GM18858 (cell line): Measurements from ENCODE around the gene EXOSC5.
"Not testable (repeated sequence)": the region's sequence is repeated elsewhere in the genome, so short reads cannot be mapped to it uniquely, and the experiment has no call there.

ENCODE experiments used
- ATAC-seq: cut with Tn5 transposase; IDR thresholded peaks from one replicate; pipeline ENCODE4 v1.9.1; 2021; ENCODE audit not compliant: unreplicated experiment

The EXOSC5 gene

DNA sequence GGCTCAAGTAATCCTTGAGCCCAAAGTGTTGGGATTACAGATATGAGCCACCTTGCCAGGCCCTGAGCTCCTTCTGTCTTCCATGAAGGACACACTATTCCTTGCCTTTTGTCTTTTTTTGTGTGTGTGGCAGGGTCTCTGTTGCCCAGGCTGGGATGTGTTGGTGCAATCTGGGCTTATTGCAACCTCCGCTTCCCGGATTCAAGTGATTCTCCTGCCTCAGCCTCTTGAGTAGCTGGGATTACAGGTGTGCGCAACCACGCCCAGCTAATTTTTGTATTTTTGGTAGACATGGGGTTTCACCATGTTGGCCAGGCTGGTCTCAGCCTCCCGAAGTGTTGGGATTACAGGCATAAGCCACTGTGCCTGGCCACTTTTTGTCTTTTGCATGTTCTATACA, 11.7 kb upstream of the EXOSC5 start:
- ATAC-seq, result not testable (repeated sequence)

DNA sequence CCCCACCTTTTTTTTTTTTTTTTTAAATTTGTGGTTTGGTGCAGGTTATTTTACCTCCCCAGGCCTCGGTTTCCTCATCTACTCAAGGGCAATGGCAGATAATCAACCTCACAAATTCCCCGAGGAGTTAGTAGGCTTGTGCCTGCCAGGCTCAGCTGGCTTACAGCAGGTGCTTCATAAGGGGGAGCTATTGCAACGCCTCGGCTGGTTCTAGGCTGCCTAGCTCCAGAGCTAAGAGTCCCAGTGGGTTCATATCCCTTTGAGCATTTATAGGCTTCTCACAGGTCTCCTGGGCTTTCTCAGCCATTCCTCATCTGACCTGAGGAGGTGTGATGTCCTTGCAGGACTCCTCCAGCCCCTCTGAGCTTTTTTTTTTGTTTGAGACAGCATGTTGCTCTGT, 11.1 kb upstream of the EXOSC5 start:
- no peak for ATAC-seq

DNA sequence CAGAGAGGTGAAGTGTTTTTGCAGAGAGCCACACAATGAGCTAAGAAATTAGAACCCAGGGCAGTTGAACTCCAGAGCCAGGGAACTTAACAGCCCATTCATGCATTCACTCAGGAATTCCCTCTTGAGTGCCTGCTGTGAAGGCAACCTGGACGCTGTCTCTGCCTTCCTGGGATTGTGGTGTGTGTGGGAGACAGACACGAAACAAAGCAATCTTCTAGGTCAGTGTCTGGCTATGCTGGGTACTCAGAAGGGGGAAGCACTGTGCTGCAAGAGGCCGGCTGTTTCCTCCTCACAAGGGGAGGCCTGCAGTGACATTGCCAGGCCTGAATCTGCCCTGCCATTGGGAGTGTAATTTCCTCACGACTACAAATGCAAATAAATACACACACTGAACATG, 10.1 kb upstream of the EXOSC5 start:
- no peak for ATAC-seq

DNA sequence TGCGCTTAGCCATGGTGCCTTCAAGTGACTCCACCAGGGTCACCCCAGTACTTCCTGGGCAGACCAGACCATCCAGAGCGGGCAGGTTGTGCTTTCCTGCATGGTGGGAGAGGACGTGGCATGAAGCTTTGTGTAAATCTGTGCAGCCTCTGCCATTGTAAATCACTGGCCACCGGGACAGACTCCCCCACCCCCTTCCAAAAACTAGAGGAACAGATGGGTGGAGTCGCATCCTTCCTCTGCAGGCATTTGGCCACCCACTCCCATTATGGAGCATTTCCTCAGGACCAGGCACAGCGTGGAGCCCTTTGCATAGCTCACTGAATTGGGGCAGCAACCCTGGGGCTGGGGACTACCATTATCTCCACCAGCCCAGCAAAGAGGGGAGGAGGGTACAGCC, 8.6 kb upstream of the EXOSC5 start:
- ATAC-seq, result no peak

DNA sequence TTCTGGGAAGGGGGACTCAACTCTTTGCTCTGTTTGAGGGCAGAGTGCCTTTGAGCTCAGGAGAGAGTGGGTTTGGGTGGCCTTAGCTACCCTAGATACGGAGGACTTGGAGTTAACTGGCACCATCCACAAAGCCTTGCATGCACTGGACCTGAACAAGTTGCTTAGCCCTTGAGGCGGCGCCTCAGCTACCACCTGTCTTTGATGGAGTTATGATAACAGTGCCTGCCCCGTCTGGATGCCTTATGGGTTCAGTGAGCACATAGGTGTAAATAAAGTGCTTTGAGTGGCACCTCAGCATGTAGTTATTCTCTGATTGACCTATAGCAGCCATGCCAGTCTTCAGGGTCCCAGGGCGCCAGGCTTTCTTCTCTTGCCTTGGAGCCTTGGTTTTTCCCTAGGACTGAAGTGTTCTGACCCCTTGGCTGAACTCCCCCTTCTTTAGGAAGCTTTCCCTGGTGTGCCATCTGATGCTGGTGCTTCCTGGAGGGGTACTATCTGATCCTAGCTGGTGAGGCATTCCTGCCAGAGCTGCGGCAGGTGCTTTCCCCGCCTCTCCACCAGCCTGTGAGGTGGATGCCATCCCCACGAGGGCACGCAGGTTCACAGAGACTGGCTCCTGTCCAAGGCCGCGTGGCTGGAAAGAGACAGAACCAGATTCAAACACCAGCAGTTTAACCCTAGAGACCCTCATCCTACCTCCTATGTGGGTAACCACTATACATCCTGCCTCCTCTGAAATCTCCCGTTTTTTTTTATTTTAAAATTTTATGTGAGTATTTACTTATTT, 6.2 kb upstream of the EXOSC5 start:
- ATAC-seq, result no peak

DNA sequence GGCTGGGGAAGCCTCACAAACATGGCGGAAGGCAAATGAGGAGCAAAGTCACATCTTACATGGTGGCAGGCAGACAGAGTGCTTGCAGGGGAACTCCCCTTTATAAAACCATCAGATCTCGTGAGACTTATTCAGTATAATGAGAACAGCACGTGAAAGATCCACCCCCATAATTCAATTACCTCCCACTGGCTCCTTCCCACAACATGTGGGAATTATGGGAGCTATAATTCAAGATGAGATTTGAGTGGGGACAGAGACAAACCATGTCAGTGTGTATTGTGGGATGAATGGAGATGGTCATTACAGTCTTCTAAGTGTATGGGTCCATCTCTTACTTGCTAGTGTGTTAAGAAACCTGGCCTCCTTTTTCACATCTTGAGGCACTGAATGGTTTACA, 4.9 kb upstream of the EXOSC5 start:
- no peak for ATAC-seq

DNA sequence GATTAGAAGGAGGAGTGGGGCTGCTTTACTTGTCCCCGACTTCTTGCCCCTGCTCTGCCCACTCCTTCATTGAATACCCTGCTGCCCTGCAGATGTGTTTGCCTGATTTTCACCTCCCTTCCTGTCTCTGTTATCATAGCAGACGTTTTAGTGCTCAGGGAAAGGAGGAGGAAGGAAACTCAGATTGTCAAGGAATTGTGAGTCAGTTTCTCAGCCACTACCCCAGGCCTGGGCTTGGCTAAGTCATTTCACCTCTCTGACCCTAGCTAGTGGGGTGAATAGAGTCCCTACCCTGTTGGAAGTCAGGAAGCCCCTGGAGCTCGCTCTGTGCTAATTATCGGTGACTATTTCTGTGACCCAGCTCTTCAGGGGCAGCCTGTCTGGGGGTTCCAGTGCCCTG, 4.3 kb upstream of the EXOSC5 start:
- no peak for ATAC-seq

DNA sequence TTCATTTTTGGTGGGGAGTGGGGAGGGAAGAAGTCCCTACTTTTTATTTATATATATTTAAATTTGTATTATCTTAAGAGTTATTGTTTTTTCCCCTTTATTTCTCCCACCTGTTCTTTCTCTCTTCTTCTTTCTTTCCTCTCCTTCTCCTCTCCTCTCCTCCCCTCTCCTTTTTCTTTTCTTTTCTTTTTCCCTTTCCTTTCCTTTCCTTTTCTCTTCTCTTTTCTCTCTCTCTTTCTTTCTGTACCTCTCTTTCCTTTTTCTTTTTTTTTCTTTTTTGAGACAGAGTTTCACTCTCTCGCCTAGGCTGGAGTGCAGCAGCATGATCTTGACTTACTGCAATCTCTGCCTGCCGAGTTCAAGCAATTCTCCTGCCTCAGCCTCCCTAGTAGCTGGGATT, 2.4 kb upstream of the EXOSC5 start:
- no peak for ATAC-seq

DNA sequence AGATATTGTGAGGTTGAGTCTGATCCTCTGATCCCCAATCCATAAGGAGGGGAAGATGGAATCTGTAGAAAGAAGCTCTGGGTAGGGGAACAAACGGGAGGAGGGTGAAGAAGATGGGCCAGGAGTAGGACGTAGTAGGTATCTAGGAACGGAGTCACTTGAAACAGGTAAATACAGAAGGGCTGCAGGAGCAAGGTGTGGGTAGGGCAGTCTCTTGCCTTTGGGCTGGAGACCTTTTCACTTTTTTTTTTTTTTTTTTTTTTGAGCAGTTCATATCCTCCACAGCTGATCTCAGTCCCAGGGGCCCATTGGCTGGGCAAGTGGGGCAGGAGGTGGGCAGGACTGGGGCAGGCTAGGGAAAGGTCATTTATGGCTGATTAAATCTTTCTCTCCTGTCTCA, 1.9 kb upstream of the EXOSC5 start:
- ATAC-seq, result no peak

DNA sequence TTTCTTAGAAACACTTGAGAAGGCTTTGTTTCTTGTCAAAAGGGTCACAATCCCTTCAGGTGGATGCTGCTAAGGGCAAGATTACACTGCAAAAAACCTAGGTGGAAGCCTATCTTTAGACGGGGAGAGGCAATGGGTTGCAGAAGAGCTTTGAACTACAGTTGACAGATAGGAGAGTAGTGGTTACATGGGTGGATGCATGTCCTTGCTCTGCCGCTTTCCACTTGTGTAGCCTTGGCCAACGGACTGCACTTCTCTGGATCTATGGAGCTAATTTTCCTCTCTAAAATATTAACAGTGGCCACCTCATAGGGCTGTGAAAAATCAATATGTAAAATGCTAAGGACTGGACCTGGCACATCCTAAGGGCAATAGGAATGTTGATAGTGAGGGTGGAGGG, 1.4 kb upstream of the EXOSC5 start:
- no peak for ATAC-seq

DNA sequence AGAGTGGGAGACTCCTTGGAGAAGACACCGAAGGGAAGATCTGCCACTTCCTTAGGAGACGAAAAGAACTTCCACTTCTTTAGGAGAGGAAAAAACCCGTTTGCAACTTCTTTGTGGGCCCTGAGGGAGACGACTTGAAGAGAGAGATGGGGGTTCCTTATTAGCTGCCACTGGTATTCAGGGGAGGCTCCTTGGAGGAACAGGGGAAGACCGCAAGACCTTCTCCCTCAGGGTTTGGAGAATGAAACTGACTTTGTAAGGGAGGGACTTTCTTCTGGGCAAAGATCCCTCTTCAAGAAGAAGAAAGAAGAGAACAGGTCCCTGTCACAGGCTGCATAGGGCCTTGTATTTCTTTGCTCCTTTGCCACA, 875 bp upstream of the EXOSC5 start:
- ATAC-seq, result no peak

DNA sequence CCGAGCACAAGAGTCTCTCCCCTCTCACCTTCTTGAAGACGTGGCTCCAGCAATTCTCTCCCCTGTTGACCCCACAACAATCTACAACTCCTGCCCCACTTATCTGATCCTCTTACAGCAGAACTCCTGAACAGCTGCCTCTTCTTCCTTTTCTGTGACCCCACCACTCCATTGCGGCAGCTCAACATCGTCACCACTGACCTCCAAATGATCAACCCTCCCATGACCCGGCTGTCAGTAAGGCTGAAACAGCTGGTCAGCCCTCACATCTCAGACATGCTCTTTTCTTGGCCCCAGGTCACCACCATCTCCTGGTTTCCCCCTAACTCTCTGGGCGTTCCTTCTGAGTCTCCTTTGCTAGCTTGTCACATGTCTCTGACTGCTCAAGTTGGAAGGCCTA, 1.8 kb downstream of the EXOSC5 start:
- ATAC-seq, result no peak

DNA sequence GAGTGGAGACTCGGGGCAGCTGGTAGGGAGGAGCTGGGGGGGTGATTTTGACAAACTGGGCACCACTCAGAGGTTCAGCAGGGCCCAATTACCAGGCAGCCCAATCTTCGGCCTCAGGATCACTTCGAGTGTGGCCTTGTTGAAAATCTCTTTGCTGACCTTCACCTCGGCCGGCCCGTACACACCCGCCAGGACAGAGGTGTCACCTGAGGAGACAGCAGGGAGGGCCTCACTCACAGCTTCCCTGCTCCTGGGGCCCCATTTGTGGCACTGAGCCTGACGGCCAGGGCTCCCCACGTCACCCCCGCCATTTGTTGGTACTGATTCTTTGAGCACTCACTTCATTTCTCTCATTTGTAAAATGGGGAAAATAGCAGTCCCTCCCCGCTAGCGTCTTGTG, 4.4 kb downstream of the EXOSC5 start:
- ATAC-seq, result no peak

DNA sequence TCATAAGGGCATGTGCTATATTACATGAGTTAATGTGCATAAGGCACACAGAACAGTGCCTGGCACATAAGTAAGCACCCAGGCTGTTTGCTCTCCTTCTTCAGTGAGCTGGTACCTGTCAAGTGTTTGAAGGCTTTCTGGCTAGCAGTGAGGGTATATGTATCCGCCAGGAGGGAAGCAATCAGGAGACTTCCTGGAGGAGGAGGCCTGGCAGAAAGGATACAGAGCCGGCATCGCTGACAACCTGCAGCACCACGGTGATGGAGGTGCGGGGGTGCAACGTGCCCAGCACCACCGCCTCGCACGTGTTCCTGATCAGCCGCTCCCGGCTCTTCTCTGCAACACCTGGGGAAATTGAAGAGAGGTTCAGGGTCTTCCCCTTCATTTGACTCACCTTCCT, 5.5 kb downstream of the EXOSC5 start:
- no peak for ATAC-seq

DNA sequence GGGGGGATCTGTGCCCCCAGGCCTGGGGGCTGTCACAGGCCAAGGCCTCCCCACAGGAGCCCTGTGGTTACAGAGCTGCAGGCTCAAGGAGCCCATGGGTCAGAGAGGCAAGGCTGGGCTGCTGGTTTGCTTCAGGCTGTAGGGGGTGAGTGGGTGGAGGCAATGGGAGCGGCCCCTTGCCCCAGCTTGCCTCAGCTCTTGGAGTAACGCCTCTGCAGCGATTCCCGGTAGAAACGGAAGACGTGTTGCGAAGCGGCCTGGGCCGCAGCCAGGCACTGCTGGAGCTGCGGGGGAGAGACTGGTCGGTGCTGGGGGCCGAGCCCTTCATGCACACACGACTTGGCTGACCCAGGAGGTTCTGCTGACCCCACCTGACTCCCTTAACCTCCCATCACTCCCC, 10.7 kb downstream of the EXOSC5 start:
- no peak for ATAC-seq

DNA sequence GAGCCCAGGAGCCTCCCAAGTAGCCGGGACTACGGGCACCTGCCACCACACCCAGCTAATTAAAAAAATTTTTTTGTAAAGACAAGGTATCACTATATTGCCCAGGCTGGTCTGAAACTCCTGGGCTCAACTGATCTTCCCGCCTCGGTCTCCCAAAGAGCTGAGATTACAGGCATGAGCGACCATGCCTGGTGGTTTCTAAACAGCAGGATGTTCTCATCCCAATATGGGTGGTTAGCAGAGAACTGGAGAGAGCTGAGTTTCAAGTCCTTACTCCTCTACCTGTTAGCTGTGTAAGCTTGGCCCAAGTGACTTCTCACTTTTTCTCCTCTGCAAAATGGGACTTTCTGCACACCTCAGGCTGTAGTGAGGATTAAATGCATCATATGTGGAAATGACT, 12.8 kb downstream of the EXOSC5 start:
- no peak for ATAC-seq

DNA sequence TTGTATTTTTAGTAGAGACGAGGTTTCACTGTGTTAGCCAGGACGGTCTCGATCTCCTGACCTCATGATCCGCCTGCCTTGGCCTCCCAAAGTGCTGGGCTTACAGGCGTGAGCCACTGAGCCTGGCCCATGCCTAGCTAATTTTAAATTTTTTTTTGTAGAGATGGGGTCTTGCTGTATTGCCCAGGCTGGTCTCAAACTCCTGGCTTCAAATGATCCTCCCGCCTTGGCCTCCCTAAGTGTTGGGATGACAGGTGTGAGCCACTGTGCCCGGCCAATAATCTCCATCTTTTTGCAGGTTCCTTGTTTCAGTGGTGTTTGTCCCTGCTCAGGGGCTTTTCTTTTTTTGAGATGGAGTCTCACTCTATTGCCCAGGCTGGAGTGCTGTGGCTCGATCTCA, 15.6 kb downstream of the EXOSC5 start:
- ATAC-seq, result not testable (repeated sequence)

DNA sequence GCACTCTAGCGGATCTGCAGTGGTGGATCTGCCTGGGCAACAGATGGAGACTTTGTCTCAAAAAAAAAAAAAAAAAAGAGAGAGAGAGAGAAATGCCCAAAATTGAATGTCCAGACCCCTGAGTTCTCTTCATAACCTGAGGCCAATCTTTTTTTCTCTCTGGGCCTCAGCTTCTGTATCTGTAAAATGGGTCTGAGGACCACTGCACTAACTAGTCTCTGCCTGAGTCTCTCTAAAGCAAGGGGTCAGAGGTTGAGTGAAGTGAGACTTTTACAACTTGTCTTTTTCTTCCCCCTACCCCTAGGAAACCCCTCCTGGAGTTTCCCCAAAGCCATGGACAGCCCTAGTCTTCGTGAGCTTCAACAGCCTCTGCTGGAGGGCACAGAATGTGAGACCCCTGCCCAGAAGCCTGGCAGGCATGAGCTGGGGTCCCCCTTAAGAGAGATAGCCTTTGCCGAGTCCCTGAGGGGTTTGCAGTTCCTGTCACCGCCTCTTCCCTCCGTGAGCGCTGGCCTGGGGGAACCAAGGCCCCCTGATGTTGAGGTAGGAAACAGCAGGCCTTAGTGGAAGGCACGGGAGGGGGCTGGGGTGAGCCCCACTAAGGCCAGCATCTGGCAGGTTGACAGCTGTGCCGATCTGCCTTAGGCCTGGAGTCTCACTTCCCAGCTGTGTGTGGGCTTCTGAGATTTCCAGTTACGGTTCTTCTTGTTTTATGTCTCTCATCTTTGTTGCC, 19.0 kb downstream of the EXOSC5 start:
- ATAC-seq, result no peak

DNA sequence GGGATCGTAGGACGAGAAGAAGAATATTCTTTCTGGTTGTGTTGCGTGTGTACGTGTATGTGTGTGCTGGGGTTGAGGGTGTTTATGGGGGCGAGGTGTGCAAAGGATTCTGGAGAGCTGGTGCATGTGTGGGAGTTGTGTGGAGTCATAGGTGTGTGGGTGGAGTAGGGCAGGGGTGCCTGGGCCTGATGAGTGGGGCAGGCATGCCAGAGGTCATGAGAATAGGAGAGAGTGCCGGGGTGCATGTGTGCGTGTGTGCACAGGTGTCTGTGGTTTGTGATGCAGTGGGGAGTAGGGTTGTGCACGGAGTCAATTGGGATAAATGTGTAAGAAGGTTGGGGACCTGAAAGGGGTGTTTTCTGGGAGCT, 20.2 kb downstream of the EXOSC5 start:
- no peak for ATAC-seq

DNA sequence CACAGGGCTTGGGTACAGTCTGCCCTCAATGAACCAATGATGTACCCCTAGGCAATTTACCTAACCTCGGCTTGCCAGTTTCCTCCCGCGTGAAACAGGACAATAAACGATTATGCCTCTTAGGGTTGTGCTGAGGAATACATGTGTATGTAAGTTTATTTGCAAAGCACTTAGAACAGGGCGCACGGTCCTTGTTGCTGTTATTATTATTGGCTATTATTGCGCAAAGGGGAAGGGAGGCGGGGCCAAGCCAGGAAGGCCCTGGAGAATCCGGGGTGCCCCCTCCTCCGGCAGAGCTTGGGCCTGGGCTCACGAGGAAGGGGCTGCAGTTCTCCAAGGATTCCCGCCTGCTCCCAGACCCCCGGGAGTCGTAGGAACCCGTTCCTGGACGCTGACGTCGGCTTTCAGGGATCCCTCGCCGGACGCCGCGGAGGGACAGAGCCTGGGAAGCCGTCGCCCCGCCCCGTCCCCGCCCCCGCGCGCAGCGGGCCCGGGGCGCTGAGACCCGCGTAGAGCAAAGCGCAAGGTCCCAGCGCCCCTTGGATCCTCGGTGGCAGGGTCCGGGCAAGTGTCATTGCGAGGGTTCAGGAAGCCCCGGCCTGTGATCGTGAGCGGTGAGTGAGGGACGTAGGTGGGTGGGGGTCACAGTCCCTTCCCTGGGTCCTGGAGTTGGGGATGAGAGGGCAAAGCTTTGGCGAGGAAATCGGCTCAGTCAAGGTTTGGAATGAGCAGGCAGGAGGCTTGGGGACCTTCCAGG, 20.7 kb downstream of the EXOSC5 start, which contains the start of gene TMEM91:
TSS of gene TMEM91 (plus strand) at position 293 of the 757 bp plus-strand sequence. CDS start 1,777 bp downstream, outside the sequence.
- ATAC-seq, result no peak

DNA sequence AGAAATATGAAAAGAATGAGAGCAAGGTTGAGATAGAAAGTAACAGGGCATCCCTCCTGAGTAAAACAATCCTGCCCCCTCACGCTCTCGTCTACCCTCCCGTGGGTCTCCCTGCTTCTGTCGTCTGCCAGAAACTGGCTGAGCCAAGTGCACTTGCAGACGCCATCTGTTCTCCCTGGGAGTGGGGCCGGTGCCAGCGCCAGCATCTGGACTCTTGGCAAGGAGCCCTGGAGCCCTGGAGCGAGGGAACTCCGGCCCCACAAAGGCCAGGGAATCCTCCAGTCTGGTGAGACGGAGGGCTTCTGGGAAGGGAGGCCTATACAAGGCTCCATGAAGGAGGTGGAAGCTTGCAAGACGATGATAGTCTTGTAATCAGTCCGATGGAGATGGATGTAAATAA, 23.2 kb downstream of the EXOSC5 start:
- no peak for ATAC-seq

DNA sequence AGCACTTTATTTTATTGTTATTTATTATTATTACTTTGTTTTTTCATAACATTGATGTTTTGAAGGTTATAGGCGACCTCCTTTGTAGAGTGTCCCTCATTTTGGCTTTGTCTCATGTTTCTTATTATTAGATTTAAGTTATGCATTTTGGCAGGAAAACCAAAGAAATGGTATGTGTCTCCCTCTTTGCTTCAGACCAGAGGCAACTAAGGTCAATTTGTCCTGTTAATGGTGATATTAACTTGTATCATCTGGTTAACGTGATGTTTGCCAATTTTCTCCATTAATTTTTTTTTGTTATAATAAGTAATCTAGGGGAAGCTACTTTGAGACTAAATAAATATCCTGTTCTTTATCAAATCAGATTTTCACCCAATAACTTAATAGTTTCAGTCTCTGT, 24.7 kb downstream of the EXOSC5 start:
- no peak for ATAC-seq
